B cell (primary cell): ENCODE data around the gene GLI3. TPM values are rescaled to one million over a fixed set of nuclear protein-coding genes. Genes with fewer than 3 reads are reported as not detected.

Experiments
- ATAC-seq: fragments of 200-7000 bp; cut with Tn5 transposase; one replicate; pipeline ENCODE4 v1.10.0; 2021; ENCODE audit warnings: low read depth, mild to moderate bottlenecking, moderate number of reproducible peaks, moderate library complexity
- CTCF ChIA-PET: fragments of 350-600 bp; sonication (Branson Sonifier 250); formaldehyde crosslinking; loops from one replicate; lab custom pipeline; 2021; ENCODE audit warnings: antibody characterized with exemption, inconsistent platforms; lab: Charles Lee
- POLR2A ChIA-PET: fragments of 350-600 bp; sonication (Branson Sonifier 250); formaldehyde crosslinking; loops from one replicate; lab custom pipeline; 2021; ENCODE audit warnings: antibody characterized with exemption; lab: Charles Lee
- DNase-seq: peaks from one replicate; pipeline ENCODE4 v3.0.0; 2013
- H2AFZ ChIP-seq: 2 replicates; pipeline ENCODE4 v1.6.1; 2012; ENCODE audit warnings: mild to moderate bottlenecking, low read depth, low read length; ENCODE audit not compliant: insufficient read depth, poor library complexity, severe bottlenecking
- H3K27ac ChIP-seq, 2 donors: 1 replicate in 1 of 2; 2 replicates in 1 of 2; pipeline ENCODE4 v1.5.1; 2012 to 2013; ENCODE audit warnings: low read length in 2 of 2, mild to moderate bottlenecking in 2 of 2, moderate library complexity in 1 of 2
- H3K27me3 ChIP-seq, 4 experiments: fragments of 200-600 bp in 1 of 4; sonication (generic) in 1 of 4; replicated peaks in 1 of 4; 1 replicate in 2 of 4; 2 replicates in 2 of 4; pipeline versions ENCODE4 v1.6.1 to v1.7.0; 2013 to 2016; ENCODE audit warnings: low read length in 3 of 4, mild to moderate bottlenecking in 2 of 4, mixed read lengths in 1 of 4, moderate library complexity in 1 of 4; ENCODE audit not compliant: insufficient read depth in 4 of 4, control insufficient read depth in 3 of 4; ENCODE audit errors: control extremely low read depth in 1 of 4
- H3K36me3 ChIP-seq, 2 experiments: replicated peaks in 1 of 2; 1 replicate in 1 of 2; 2 replicates in 1 of 2; pipeline versions ENCODE4 v1.6.1 to v1.7.1; 2013; ENCODE audit warnings: low read length in 1 of 2; ENCODE audit not compliant: insufficient read depth in 2 of 2, control insufficient read depth in 1 of 2; ENCODE audit errors: control extremely low read depth in 1 of 2, extremely low read depth in 1 of 2
- H3K4me1 ChIP-seq, 2 donors: fragments of 200-600 bp in 1 of 2; sonication (generic) in 1 of 2; 1 replicate in 1 of 2; 2 replicates in 1 of 2; pipeline versions ENCODE4 v1.5.1 to v1.6.1; 2013 to 2017; ENCODE audit warnings: low read length in 2 of 2; ENCODE audit not compliant: control insufficient read depth in 2 of 2, insufficient read depth in 2 of 2
- H3K4me2 ChIP-seq: replicated peaks from 2 replicates; pipeline ENCODE3; 2012; ENCODE audit warnings: mild to moderate bottlenecking, low read depth, low read length; ENCODE audit not compliant: poor library complexity, severe bottlenecking
- H3K4me3 ChIP-seq, 5 experiments: fragments of 200-600 bp in 1 of 5; sonication (generic) in 1 of 5; 1 replicate in 3 of 5; 2 replicates in 2 of 5; pipeline versions ENCODE4 v1.5.1 to v1.7.0; 2011 to 2016; ENCODE audit warnings: low read length in 4 of 5, mild to moderate bottlenecking in 4 of 5, low read depth in 2 of 5, control low read depth in 1 of 5, moderate library complexity in 1 of 5; ENCODE audit not compliant: insufficient read depth in 1 of 5; ENCODE audit errors: control extremely low read depth in 1 of 5, extremely low read depth in 1 of 5
- H3K79me2 ChIP-seq: fragments of 200-600 bp; sonication (generic); one replicate; pipeline ENCODE4 v1.6.0; 2016; ENCODE audit warnings: low read length; ENCODE audit not compliant: control insufficient read depth, insufficient read depth
- H3K9ac ChIP-seq: fragments of 200-600 bp; sonication (generic); 2 replicates; pipeline ENCODE4 v1.6.1; 2017; ENCODE audit warnings: mild to moderate bottlenecking, low read length, moderate library complexity
- H3K9me3 ChIP-seq, 3 donors: one replicate each; pipeline versions ENCODE4 v1.6.1 to v1.7.1; 2013; ENCODE audit warnings: low read length in 2 of 3; ENCODE audit not compliant: control insufficient read depth in 2 of 3, insufficient read depth in 1 of 3; ENCODE audit errors: control extremely low read depth in 1 of 3
- H4K20me1 ChIP-seq: 2 replicates; pipeline ENCODE4 v1.6.0; 2012; ENCODE audit warnings: mild to moderate bottlenecking, low read length; ENCODE audit not compliant: insufficient read depth, control insufficient read depth, poor library complexity, severe bottlenecking
- H3K27ac Mint-ChIP-seq: one replicate; pipeline ENCODE4 v1.8.0; 2021; ENCODE audit warnings: mixed read lengths
- H3K27me3 Mint-ChIP-seq: one replicate; pipeline ENCODE4 v1.8.0; 2021; ENCODE audit warnings: mixed read lengths
- H3K4me1 Mint-ChIP-seq: one replicate; pipeline ENCODE4 v1.8.0; 2021; ENCODE audit warnings: mixed read lengths
- H3K4me3 Mint-ChIP-seq: one replicate; pipeline ENCODE4 v1.8.0; 2021; ENCODE audit warnings: mixed read lengths
- H3K9me3 Mint-ChIP-seq: one replicate; pipeline ENCODE4 v1.8.0; 2022; ENCODE audit warnings: mixed read lengths; ENCODE audit not compliant: insufficient read depth
- CTCF ChIP-seq: fragments of 200-600 bp; IDR thresholded peaks from one replicate; pipeline ENCODE4 v1.8.0; 2022; ENCODE audit warnings: antibody characterized with exemption, mild to moderate bottlenecking
- EZH2 ChIP-seq: IDR thresholded peaks from 2 replicates; pipeline ENCODE4 v1.6.1; 2012; ENCODE audit warnings: borderline replicate concordance, low read depth, mild to moderate bottlenecking, moderate library complexity, low read length; ENCODE audit not compliant: insufficient read depth, poor library complexity, severe bottlenecking
- WGBS: methylation state at CpG from one replicate; pipeline ENCODE4 v1.1.5; 2013; ENCODE audit warnings: missing lambda C conversion rate; ENCODE audit not compliant: insufficient coverage; 5-methylcytosine and 5-hydroxymethylcytosine counted together
- intact Hi-C: fragments of 100-400 bp; cut with micrococcal nuclease; formaldehyde crosslinking; loops from one replicate; pipeline ENCODE4 v1.10.0; 2022
- polyA plus RNA-seq: library from polyadenylated mRNA; depleted of rRNA; stranded (reverse); fragments of >200 nt; gene quantifications from 2 replicates; pipeline ENCODE4 v1.2.3, GENCODE V29; 2012
- total RNA-seq, 2 donors: library from RNA; stranded (reverse); fragments of 120-200 nt in 1 of 2; gene quantifications; 1 replicate in 1 of 2; 2 replicates in 1 of 2; pipeline versions ENCODE4 v1.2.3 to v1.2.4, GENCODE V29; 2013 to 2022

The GLI3 gene
- total and polyA plus RNA-seq, 2 donors (not counting 1 experiment from before 2014, with no cell fraction given): not detected

DNA sequence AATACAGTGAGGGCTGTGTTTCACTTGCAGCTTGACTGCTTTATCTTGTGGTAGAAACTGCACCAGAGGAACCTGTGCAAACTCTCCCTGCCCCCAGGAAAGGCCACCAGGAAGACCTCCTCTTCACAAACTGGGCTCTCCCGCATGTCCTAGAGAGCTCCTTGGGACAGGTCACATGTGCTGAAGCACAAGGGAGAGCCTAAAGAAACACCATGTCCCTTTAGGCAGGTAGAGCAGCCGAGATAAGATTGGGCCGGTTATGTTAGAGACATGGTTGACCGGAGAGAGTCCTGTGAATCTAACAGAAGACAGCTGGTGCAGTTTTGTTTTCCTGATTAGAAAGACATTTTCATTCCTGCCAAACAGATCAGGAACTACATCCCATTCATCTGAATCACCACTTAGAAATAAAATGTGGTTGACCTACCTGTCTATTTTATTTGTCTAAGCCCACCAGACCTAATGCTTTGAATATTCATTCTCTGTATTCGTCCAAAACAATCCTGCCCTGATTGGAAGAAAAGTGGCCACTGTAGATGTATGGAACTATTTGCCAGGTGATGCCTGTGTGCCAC lies 224.1 kb downstream of the GLI3 start:
- peaks cover 9% of the 10 kb centered on the region for H3K9me3 Mint-ChIP-seq
- no peak for TF ChIP-seq EZH2
- TF ChIP-seq CTCF: no peak
- Histone ChIP-seq H4K20me1 (no peaks in the 10 kb centered on the region), H3K27me3 (peaks cover 0 to 7% (median 0%) of the 10 kb centered on the region in 4 experiments), H3K79me2 (no peaks in the 10 kb centered on the region), H3K9ac (no peak overlapping the region), H3K4me1 (peaks cover 6 to 7% of the 10 kb centered on the region in 2 donors), H3K4me3 (no peak overlapping the region), H3K4me2 (no peak overlapping the region), H3K27ac (no peak overlapping the region), H3K36me3 (no peaks in the 10 kb centered on the region), H2AFZ (no peak overlapping the region), H3K9me3 (peaks cover 2 to 16% (median 10%) of the 10 kb centered on the region in 3 donors)
- 67% methylated on average over 1 of the region's 5 CpGs for whole genome bisulfite sequencing
- H3K4me1 Mint-ChIP-seq: peaks cover 8% of the 10 kb centered on the region
- DNase-seq (no peak), ATAC-seq (no peak)
- POLR2A ChIA-PET: no interaction called here
- H3K27me3 Mint-ChIP-seq: peaks cover 24% of the 10 kb centered on the region
- intact Hi-C loops: no loop called here
- CTCF ChIA-PET: no interaction called here
- H3K27ac Mint-ChIP-seq: no peak overlapping the region
- H3K4me3 Mint-ChIP-seq: no peak overlapping the region

- peaks cover 2% of the 10 kb centered on the region in 2 donors for H3K4me1 ChIP-seq
- intact Hi-C loops: no loop called here
- H3K36me3 ChIP-seq: no peaks in the 10 kb centered on the region
- Mint-ChIP-seq H3K9me3 (peaks cover 9% of the 10 kb centered on the region), H3K4me3 (no peak overlapping the region), H3K27ac (no peak overlapping the region), H3K27me3 (peaks cover 19% of the 10 kb centered on the region), H3K4me1 (peaks cover 3% of the 10 kb centered on the region)
- H3K4me2 ChIP-seq: no peak overlapping the region
- ATAC-seq: no peak
- H3K27ac ChIP-seq: no peak overlapping the region
- H2AFZ ChIP-seq: no peak overlapping the region
- ChIA-PET CTCF (no interaction called here), POLR2A (no interaction called here)
- H3K4me3 ChIP-seq: no peak overlapping the region
- no peaks in the 10 kb centered on the region for H4K20me1 ChIP-seq
- TF ChIP-seq CTCF (no peak), EZH2 (no peak)
- H3K9me3 ChIP-seq: peaks cover 2 to 16% (median 10%) of the 10 kb centered on the region in 3 donors
- DNase-seq: no peak
- peaks cover 0 to 7% (median 0%) of the 10 kb centered on the region in 4 experiments for H3K27me3 ChIP-seq
- no peaks in the 10 kb centered on the region for H3K79me2 ChIP-seq
- 100% methylated on average over 1 of the region's 3 CpGs for WGBS
- no peak overlapping the region for H3K9ac ChIP-seq
Measured at GRCh38 chr7:42012313-42012712, 224.7 kb downstream of the GLI3 start.
